T-helper 1 cell (primary cell): Measurements from ENCODE around the gene DMRTC2.

Experiments used
- DNase-seq, 5 donors: peaks; one replicate each; pipeline ENCODE4 v3.0.0-alpha.2; 2012 to 2020
- total RNA-seq, 4 donors: gene quantifications; one replicate each; lab custom pipeline; 2026; lab: John Stamatoyannopoulos, UW

The DMRTC2 gene
- total RNA-seq, result 0 to 0.12 (median 0) reads per million in 4 donors

DNA sequence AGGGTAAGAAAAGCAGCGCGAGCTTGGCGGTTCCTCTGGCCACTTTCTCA lies at the start of gene DMRTC2:
Gene DMRTC2 (plus strand): TSS at position 42 of the 50 bp plus-strand sequence. CDS start 2,387 bp downstream, outside the sequence.
- no peak for DNase-seq

DNA sequence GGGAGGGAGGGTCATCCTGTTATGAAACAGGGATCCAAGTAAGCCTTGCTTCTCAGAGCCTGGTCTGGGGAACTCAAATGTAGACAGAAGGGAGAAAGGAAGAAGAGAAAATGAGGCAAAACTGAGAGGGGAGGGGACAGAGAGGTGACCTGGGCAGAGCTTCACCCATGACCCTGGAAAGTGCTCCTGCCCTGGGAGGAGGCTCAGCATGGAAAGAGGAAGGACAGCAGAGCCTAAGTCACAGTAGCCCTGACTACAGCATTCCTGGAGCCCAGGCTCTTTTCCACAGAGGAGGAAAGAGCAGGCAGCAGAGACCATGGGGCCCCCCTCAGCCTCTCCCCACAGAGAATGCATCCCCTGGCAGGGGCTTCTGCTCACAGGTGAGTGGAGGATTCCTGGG lies 48.5 kb upstream of the DMRTC2 start, which contains the start of gene CEACAM3:
Gene CEACAM3 (plus strand): TSS at position 226 of the 400 bp plus-strand sequence. CDS start 91 bp downstream, at position 317.
- DNase-seq, result no peak

DNA sequence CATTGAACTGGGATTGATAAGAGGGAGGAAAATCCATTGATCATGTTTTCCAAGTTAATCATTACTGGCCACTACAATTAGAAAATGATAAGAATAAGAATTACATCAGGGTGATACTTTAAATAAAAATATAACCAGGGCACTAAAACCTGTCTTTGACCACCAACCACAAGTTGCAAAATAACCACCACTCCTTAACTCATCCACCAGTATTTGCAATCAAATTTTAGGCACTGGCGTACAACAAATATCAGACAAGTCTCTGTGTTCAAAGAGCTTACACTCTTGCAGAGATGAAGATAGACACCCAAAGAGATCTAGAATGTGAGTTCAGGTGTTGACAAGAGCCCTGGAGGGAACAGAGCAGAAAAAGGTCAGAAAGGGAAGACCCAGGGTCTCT lies 47.9 kb upstream of the DMRTC2 start:
- DNase-seq, result no peak

DNA sequence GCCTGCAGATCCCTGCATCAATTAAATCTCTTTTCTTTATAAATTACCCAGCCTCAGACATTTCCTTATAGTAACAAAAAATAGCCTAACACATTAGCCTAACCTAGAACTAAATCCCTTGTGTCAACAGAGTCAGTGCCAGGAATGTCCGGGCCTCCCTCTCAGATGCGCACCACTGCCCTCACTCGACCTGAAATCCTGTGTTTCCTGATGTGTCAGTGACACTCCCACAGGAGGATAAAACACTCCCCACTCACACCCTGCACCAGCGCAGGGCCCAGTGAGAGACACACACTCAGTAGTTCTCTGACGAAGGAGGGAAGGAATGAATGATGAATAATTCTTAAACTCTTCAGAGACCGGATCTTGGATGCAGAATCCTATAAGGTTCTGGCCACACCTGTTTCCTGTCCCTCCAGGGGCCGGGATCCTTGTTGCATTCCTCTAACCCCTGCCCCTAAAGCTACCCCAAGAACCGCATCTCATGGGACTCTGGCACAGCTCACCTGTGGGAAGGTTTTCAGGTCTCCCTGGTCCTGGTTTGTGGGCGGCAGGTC lies 45.3 kb upstream of the DMRTC2 start:
- no peak for DNase-seq

DNA sequence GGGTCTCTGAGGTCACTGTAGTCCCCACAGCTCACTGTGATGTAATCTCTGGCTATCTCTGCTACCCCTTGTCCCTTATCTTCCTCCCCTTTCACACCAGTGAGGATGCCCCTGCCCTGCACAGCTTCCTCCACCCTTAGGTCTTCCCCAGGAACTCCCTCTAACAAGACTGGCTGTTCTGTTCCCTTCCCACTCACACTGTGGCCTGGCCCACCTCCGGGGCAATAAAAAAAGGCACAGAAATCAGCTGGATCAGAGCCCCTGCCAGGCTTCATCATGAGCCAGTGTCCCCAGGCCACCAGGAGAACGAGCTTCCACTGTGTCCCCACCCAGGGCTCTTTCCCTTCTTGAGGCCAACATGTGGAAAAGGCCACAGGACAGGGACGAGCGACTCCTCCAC lies 43.8 kb upstream of the DMRTC2 start:
- DNase-seq, result no peak

DNA sequence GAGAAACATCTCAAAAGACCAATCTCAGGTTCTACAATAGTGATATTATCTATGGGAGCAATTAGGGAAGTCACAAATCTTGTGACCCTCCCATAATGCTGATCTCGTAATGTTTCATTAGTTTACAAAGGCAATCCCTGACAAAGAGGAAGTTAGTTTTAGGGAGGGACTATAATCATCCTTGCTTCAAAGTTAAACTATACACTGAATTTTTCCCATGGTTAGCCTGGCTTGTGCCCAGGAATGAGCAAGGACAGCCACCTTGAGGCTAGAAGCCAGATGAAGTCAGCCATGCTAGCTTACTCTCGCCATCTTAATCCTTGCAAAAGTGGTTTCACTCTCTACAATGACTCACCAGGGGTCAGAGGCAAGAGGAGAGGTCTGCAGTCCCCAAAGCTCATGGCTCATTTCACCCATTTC lies 43.0 kb upstream of the DMRTC2 start:
- DNase-seq, result no peak

DNA sequence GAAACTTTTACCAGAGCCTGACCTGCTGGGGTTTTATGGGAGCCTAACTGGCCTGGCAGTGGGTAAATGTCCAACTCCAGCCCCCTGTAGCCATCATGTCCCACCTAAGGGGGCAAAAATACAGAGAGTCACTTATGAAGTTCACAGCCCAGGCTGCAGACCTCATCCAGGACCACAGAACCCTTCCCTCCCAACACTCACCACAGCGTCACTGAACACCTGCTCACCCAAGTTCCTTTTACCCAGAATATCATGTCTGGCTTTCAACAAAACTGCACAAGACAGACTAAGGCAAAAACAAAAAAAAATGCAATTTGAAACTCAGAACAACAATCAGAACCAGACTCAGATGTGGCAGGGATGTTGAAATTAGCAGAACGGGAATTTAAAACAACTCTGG lies 42.1 kb upstream of the DMRTC2 start:
- DNase-seq, result no peak

DNA sequence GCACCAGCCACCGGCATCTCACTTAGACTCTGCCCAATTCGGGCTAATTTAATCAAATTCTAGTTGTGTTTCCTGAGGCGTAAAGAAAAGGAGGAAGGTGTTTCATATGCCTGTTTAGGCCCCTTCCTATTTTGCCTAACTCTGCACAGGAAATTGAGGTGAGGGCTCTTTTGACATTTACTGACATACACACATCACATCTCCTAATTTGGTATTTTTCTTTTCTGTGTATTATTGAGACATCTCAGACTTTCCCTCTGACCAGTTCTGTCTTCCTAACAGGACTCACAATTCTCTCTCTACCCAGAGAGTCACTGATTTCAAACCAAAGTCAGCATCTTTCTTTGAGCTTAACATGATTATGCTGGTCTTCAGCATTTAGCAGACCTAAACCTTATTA lies 40.5 kb upstream of the DMRTC2 start:
- DNase-seq, result peak in 1 of 5 donors; percentile 21

DNA sequence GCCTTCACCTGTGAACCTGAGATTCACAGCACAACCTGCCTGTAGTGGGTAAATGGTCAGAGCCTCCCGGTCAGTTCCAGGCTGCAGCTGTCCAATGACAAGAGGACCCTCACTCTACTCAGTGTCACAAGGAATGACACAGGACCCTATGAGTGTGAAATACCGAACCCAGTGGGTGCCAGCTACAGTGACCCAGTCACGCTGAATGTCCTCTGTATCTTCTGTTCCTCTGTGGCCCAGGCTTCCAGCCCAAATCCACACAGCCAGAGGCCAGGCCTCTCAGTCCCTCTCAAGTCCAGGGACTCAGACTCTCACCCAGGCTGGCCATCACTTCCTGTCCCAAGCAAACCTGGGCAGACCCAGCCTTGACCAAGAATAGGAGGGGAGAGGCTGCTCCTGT lies 37.7 kb upstream of the DMRTC2 start:
- no peak for DNase-seq

DNA sequence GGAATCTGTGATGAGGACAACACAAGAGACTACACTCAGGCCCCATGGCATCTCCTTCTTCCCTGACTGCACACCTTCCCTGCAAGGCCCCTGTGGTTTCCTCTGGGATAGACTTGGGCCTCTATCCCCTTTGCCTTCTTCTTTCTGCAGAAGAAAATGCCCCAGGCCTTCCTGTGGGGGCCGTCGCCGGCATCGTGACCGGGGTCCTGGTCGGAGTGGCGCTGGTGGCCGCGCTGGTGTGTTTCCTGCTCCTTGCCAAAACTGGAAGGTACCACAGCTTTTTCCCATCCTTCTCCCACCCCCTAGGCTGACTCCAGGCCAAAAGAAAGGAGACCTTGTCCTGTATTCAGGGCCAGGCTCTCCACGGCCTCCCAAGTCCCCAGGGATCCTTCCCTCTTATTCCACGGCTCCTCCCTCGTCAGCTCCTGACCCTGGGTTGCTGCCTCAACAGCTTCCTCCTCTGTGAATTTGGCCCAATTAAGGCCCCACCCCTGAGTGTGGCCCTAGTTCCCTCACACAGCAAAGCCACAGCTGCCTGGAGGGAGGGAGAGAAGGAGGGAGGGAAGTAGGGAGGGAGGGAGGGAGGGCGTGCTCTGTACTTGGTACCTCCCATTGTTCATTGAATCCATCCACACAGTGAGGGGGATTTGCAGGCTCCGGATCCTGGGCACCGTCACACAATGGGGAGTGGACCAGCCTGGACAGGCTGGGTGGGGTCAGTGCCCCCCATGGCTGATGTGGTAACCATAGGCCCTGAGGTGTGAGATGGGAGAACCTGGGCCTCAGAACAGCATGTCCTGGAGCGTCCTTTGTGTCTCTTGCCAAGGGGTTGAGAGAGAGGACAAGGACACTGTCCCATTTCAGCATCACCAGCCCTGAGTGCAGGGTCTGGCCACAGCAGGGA lies 35.9 kb upstream of the DMRTC2 start:
- DNase-seq, result no peak

DNA sequence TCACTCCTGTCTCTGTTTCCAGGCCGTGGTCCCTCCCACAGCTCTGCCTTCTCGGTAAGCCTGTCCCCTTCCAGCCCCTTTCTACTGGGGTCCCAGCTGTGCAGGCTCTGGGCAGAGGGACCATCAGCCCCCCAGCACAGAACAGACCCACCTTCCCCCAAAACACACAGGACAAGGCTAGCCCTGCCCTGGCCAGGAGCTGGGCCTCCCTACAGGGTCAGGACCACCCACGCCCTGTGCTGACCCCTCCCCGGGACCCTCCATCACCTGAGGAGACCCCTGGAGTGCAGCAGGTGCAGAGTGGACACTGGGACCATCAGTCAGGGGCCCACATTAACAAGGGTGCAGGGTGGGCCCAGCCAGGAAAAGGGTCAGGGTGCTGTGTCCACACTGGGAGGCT lies 34.5 kb upstream of the DMRTC2 start:
- no peak for DNase-seq

DNA sequence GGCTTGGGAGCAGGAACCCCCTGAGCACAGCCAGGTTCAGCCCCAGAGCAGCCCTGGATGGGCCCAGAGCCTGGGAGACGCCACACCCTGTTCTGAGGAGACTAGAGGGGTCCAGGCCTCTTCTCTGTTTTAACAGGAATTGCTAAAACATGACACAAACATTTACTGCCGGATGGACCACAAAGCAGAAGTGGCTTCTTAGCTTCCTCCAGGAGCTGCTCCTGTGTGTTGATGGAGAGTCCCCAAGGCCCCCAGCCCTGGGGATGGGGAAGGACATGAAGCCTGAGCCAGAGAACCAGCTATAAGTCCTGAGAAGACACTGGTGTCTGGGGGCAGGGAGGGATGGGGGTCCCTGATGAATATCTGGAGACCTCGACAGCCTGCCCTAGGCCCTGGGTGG lies 33.8 kb upstream of the DMRTC2 start:
- DNase-seq, result no peak

DNA sequence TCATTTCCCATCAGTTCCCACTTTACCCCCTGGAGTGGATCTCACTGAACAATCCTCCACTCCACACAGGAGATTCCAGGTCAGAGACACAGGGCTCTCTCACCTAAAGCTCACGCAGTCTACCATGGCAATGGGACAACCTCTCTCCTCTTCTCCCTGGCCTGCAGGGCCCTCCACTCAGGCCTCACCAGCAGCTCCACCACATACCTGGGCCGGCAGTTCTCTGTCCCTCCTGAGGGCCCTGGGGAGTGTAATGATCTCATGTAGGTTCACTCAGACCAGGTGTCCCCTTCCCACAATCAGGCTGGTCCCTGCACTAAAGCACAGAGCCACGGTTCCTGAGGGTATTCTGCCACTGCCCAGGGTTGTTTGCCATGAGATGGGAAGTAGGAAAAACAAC lies 32.9 kb upstream of the DMRTC2 start:
- DNase-seq, result no peak

DNA sequence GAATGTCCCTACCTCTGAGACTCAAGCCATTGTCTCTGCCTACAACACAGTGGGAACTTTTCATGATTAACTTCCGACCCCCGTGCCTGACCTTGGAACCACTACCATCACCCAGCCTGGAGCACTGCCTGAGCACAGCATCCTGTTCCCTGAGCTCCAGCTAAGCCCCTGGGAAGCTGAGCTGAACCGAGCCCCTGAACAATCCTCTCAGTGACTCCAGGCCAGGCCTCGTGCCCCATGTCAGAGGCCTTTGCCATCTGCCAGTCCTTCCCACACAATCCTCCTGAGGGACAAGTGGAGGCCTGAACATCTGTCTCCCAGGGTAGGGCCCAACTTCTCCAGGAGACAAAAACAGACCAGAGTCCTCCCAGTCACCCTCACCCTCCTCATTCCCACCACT lies 30.9 kb upstream of the DMRTC2 start:
- no peak for DNase-seq

DNA sequence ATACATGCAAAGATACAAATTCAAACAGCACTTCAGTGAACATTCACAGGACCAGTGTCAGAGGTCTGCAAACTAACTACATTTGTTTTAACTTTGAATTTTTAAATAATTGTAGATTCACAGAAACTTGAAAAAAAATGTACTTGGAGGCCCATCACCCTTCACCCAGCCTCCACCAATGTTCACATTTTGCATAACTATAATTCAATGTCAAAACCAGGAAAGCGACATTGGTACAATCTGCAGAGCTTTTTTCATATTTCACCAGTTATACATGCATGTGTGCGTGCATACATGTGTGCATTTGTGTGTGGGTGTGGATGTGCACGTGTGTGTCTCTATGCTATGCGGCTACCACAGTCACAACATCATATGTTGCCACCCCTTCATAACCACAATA lies 29.5 kb upstream of the DMRTC2 start:
- DNase-seq, result no peak

DNA sequence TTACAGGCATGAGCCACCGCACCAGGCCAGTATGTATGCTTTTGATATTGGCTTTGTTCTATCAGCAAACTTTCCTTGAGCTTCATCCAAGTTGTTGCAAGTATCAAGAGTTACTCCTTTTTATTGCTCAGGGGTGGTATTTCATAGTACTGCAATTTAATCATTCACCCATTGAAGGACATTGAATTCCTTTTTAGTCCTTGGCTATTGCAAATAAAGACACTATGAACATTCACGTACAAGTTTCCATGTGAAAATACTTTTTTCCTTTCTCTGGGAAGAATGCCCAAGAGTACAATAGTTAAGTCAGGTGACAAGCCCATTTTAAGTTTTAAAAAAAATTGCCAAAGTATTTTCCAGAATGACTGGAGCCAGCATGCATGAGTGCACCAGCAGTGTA lies 28.1 kb upstream of the DMRTC2 start:
- DNase-seq, result no peak

DNA sequence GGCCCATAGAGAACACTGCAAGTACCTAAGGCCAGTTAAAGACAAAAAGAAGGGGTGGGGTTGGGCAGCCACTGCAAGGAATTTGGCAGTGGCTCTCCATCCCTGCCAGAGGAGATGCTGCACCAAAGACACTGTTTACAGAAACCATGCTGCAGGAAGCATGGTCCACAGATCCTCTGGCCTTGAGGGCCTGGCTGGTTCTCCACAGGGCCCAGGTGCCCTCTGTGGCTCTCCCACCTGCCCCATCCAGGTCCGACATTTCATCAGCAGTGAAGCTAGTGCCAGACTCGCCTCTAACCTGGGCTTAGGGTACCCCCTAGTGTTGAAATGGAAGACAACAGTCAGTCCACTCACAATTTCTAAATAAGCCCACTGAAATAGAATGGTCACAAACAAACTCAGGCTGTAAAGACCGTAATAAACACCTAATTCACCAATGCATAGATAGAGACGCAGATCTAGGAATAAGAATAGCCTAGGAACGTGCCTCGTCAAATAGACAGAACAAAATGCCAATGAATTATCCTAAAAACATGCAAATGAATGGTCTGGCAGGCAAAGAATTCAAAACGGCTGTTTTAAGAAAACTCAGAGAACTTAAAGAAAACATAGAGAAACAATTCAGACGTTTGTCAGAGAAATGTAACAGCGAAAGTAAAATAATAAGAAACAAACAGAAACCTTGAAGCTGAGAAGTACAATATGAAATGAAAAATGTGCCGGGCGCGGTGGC lies 23.7 kb upstream of the DMRTC2 start:
- DNase-seq, result peak in 3 of 5 donors; percentile 6 to 54 (median 27)

DNA sequence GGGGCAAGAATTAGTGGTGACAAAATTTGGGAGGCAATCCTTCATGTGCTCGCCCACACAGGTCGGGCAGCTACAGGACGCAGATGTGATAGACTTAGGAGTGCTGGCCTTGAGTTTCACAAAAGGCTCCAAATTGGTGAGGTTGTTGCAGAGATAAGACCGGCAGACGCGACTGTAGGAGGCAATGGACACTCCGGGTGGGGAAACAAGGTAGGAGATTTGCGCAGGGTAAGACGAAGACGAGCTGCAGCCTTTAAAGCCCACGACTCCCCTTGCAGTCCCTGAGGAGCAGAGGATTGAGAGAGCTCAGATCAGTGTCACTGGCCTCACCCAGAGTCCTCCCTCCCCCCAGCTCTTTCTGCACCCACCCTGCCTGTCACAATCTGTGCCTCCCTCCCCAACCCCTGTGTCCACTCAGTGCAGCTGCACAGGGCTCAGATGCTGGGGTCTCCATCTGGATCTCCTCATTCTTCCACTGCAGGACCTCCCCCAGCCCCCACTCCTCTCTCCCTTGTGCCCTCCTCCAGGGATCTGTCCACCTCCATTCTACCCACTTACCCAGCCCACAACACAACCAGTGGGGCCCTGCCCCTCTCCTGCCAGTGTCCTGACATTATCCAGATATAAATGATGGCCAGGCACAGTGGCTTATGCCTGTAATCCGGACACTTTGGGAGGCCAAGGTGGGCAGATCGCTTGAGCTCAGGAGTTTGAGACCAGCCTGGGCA lies 6.7 kb upstream of the DMRTC2 start:
- no peak for DNase-seq

DNA sequence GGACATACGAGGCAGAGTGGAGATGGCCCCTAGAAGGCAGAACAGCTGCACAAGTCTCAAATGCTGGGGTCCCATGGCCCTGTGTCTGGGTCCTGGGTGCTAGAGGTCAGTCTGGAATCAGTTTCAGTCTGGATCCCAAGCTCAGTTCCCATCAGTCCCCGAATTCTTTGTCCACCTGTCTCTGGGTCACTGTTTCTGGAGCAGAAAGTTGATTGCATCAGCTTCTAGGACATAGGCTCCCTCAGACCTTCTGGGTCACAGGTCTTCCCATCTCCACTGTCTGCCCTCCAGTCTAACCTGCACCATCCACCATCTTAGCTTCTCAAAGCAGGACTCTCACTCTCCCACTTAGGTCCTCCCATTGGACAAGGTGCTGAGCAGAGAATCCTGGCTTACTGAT lies 5.6 kb upstream of the DMRTC2 start:
- no peak for DNase-seq

DNA sequence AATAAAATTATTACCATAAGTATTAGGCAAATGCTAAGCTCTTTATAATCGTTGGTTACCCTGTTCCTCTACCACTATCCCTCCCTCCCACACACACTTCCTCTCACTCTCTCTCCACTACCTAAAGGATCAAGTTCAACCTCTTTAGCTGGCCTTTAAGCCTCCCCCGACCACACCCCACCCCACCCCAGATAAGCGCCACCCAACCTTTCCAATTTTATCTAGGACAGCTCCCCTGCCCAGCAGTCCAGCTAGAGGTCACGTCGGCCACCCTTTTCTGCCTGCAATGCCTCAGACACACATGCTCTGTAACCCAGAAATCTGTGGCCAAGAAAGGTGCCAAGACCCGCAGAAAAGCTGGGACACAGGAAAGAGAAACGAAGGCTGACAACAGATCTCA lies 1.5 kb upstream of the DMRTC2 start:
- DNase-seq, result no peak

DNA sequence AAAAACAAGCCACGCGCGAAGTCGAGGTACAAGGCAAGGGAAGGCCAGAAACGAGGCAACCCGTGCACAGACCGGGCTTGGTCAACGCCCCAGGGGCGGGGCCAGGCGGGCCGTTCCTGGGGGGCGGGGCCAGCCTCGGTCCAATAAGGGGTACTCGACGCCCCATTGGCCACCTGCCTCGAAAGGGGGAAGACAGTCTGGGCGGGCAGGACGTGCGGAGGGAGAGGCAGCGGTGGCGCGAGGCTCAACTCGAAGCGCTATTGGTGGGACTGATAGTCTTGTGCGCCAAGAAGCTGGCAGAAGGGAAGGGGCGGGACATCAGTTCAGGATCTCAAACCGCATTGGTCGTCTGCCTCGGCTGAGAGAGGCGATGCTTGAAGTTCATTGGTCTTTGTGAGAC lies 241 bp upstream of the DMRTC2 start, which contains the start of gene LYPD4:
Gene LYPD4 (minus strand): TSS at position 83 of the 400 bp plus-strand sequence. CDS start 5,398 bp downstream, outside the sequence.
- DNase-seq, result no peak

DNA sequence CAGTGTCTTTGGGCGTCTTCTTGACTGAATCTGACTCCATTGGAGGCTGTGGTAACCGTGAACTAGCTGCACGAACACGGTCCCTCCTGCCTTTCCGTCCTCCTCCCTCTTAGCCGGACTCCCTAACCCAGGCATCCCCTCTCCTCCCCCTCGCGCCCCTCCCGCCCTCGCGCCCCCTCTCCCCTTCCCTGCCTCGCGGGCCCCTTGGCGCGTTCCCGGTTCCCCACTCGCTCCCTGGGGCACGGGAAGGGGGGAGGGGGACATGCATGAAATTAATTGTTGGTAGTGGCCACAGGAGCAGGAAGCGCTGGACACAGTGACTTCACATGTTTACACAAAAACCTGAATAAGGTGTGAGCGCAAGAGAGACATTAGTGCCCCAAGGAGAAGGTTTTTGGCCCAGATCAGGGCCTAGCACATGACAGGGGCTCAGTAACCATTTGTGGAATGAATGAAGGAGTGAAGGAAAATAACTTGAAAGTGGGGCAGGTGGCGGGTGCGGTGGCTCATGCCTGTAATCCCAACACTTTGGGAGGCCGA lies 279 bp downstream of the DMRTC2 start:
- no peak for DNase-seq
